Eye (tissue), 1 donor: ENCODE data around the gene AUTS2.

Experiments used
- DNase-seq: peaks from one replicate; pipeline ENCODE4 v3.0.0-alpha.2; 2015

The AUTS2 gene

GRCh38 chr7:70098133-70098561, 499.9 kb downstream of the AUTS2 start:
- DNase-seq, result peak; percentile 55

- DNase-seq, result no peak
Measured at GRCh38 chr7:70098905-70099672, 500.8 kb downstream of the AUTS2 start.

- peak; percentile 31 for DNase-seq
Measured at GRCh38 chr7:70104243-70104642, 506.0 kb downstream of the AUTS2 start.

- no peak for DNase-seq
Measured at GRCh38 chr7:70113078-70113477, 514.8 kb downstream of the AUTS2 start.

GRCh38 chr7:70113536-70113935, 515.3 kb downstream of the AUTS2 start:
- no peak for DNase-seq

- no peak for DNase-seq
Measured at GRCh38 chr7:70114806-70115205, 516.5 kb downstream of the AUTS2 start.

GRCh38 chr7:70116244-70116643, 518.0 kb downstream of the AUTS2 start:
- DNase-seq, result no peak

- DNase-seq, result no peak
Measured at GRCh38 chr7:70116867-70117266, 518.6 kb downstream of the AUTS2 start.

- no peak for DNase-seq
Measured at GRCh38 chr7:70120851-70121250, 522.6 kb downstream of the AUTS2 start.

- peak; percentile 73 for DNase-seq
Measured at GRCh38 chr7:70131817-70132216, 533.5 kb downstream of the AUTS2 start.

- peak; percentile 86 for DNase-seq
Measured at GRCh38 chr7:70132226-70132851, 534.1 kb downstream of the AUTS2 start.

- DNase-seq, result peak; percentile 51
Measured at GRCh38 chr7:70132852-70133690, 534.8 kb downstream of the AUTS2 start.

- peak; percentile 83 for DNase-seq
Measured at GRCh38 chr7:70134029-70134770, 535.9 kb downstream of the AUTS2 start.

- DNase-seq, result no peak
Measured at GRCh38 chr7:70135656-70136055, 537.4 kb downstream of the AUTS2 start.

GRCh38 chr7:70137126-70137525, 538.9 kb downstream of the AUTS2 start:
- no peak for DNase-seq

GRCh38 chr7:70142247-70142932, 544.1 kb downstream of the AUTS2 start:
- DNase-seq, result no peak

GRCh38 chr7:70143075-70144044, 545.1 kb downstream of the AUTS2 start:
- DNase-seq, result peak; percentile 40

- no peak for DNase-seq
Measured at GRCh38 chr7:70148997-70149396, 550.7 kb downstream of the AUTS2 start.

- no peak for DNase-seq
Measured at GRCh38 chr7:70152313-70152712, 554.0 kb downstream of the AUTS2 start.

- no peak for DNase-seq
Measured at GRCh38 chr7:70153933-70154332, 555.7 kb downstream of the AUTS2 start.
